GM12891 (cell line): ENCODE results near the gene SNX21.

Source experiments
- PAX5 ChIP-seq: IDR thresholded peaks from 2 replicates; pipeline ENCODE4 v1.6.1; 2011; ENCODE audit warnings: low read length, moderate library complexity, mild to moderate bottlenecking; ENCODE audit not compliant: insufficient read depth, severe bottlenecking
- POLR2A ChIP-seq: IDR thresholded peaks from 2 replicates; pipeline ENCODE4 v1.6.1; 2011; ENCODE audit warnings: low read depth, low read length, control low read depth
- SPI1 ChIP-seq: IDR thresholded peaks from 2 replicates; pipeline ENCODE4 v1.6.1; 2011; ENCODE audit warnings: low read depth, low read length, control low read depth

- TF ChIP-seq SPI1 (no peak), PAX5 (no peak), POLR2A (no peak)
Observed at GRCh38 chr20:45840700-45841198, 7.2 kb downstream of the SNX21 start.
